ENCODE data around the gene LRFN5. TPM values are rescaled to one million over a fixed set of nuclear protein-coding genes. Genes with fewer than 3 reads are reported as not detected.

The LRFN5 gene
- total RNA-seq, 1 experiment from 2014 or later = 1.3 TPM

DNA sequence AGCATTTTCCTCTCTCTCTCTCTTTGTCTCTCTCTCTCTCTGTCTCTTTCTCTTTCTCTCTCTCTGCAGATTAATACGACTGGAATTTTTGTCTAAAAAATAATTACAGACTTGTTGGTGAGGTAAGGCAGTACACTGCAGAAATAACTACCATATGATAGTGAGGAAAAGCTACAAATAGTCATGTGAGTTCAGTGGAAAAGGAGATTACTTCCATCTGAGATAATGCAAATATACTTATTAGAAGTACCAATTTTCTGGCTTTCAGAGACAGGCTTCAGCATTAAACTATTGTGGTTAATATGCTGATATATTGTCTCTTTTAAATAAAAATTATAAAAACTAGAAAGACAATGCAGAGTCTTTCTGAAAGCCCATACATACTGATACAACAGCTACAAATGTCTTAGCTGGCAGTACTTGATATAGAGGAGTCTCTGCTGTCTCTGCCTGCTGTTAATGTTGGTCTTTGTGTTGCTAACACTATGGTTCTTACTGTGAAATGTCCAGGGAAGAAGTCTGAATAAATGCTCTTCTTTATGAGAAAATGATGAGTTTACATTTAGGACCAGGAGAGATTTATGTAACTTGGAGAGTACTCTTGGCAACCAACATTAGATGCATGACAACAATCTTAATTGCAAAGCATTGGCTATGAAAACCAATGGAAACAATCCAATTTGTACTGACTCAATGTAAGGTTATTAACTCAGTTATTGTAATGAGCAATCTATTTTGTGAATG, 167.0 kb downstream of the LRFN5 start:
- Histone ChIP-seq H3K79me1 (ENCODE audit: insufficient read depth, low read depth, low read length, poor library complexity, severe bottlenecking) (no peaks in the 10 kb centered on the region), H4K91ac (ENCODE audit: insufficient read length, low read depth, low read length) (no peak overlapping the region), H3K14ac (ENCODE audit: insufficient read depth, low read length) (no peak overlapping the region), H3T11ph (ENCODE audit: low read length) (no peak overlapping the region), H2BK15ac (ENCODE audit: low read depth, low read length) (no peak overlapping the region), H3K23me2 (ENCODE audit: insufficient read length, low read depth, low read length, poor library complexity, severe bottlenecking) (no peaks in the 10 kb centered on the region), H2BK20ac (ENCODE audit: low read depth, low read length, poor library complexity, severe bottlenecking) (no peak overlapping the region), H4K8ac (replicated peaks; ENCODE audit: insufficient read length, low read depth, low read length) (no peak overlapping the region), H3K18ac (ENCODE audit: insufficient read length, low read depth, low read length) (no peak overlapping the region), H3K9ac (ENCODE audit: extremely low read depth, insufficient read length, low read length) (no peak overlapping the region), H3K9me3 (ENCODE audit: control insufficient read depth, low read depth, low read length) (no peaks in the 10 kb centered on the region), H3K4me2 (ENCODE audit: insufficient read depth, insufficient read length, low read length) (no peak overlapping the region), H2AK5ac (ENCODE audit: insufficient read length, low read length) (no peak overlapping the region), H3K23ac (ENCODE audit: insufficient read length, low read depth, low read length) (no peak overlapping the region), H2AFZ (ENCODE audit: low read length) (no peak overlapping the region), H4K20me1 (ENCODE audit: control insufficient read depth, insufficient read depth, insufficient read length) (no peaks in the 10 kb centered on the region), H3K4me1 (ENCODE audit: insufficient read depth, low read length) (no peaks in the 10 kb centered on the region), H2BK120ac (ENCODE audit: low read depth, low read length, poor library complexity, severe bottlenecking) (no peak overlapping the region), H3K27me3 (ENCODE audit: insufficient read depth, low read length) (no peaks in the 10 kb centered on the region), H3K79me2 (ENCODE audit: insufficient read depth, low read length) (no peaks in the 10 kb centered on the region), H3K27ac (ENCODE audit: insufficient read length, low read depth, low read length) (no peak overlapping the region), H2BK5ac (ENCODE audit: insufficient read length, low read length) (no peak overlapping the region), H2BK12ac (ENCODE audit: insufficient read length, low read depth, low read length) (no peak overlapping the region), H3K56ac (ENCODE audit: insufficient read length, low read depth, low read length) (no peak overlapping the region), H4K5ac (ENCODE audit: insufficient read length, low read depth, low read length) (no peak overlapping the region), H3K4ac (ENCODE audit: low read depth, low read length) (no peak overlapping the region)
- WGBS (ENCODE audit: extremely low coverage, insufficient read length, low lambda C conversion rate) = no CpG with 5 or more reads among the region's 1 CpG
- TF ChIP-seq, protein P1, sequence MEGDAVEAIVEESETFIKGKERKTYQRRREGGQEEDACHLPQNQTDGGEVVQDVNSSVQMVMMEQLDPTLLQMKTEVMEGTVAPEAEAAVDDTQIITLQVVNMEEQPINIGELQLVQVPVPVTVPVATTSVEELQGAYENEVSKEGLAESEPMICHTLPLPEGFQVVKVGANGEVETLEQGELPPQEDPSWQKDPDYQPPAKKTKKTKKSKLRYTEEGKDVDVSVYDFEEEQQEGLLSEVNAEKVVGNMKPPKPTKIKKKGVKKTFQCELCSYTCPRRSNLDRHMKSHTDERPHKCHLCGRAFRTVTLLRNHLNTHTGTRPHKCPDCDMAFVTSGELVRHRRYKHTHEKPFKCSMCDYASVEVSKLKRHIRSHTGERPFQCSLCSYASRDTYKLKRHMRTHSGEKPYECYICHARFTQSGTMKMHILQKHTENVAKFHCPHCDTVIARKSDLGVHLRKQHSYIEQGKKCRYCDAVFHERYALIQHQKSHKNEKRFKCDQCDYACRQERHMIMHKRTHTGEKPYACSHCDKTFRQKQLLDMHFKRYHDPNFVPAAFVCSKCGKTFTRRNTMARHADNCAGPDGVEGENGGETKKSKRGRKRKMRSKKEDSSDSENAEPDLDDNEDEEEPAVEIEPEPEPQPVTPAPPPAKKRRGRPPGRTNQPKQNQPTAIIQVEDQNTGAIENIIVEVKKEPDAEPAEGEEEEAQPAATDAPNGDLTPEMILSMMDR (conservative IDR thresholded peaks at IDR 0.05) = no peak
- no peaks in the 10 kb centered on the region for H3K27me3 Mint-ChIP-seq (ENCODE audit: low read depth)
- DNase-seq = no peak
- peaks cover 0 to 2% of the 10 kb centered on the region in 2 experiments; a peak in 1 of 4 replicates for H3K4me1 Mint-ChIP-seq
- H3K36me3 Mint-ChIP-seq (ENCODE audit: insufficient read depth in 1 of 3, low read depth in 3 of 3) = no peaks in the 10 kb centered on the region
- no peak overlapping the region for H3K4me3 Mint-ChIP-seq
- H3K9me3 Mint-ChIP-seq = peaks cover 0 to 2% of the 10 kb centered on the region in 2 experiments; a peak in 2 of 5 replicates
- no peak overlapping the region for H3K27ac Mint-ChIP-seq
